Liver (tissue), 9 donors: ENCODE measurements around the gene ZNF219. TPM values are rescaled to one million over a fixed set of nuclear protein-coding genes. Genes with fewer than 3 reads are reported as not detected.

Experiments
- DNase-seq: peaks from one replicate; pipeline ENCODE4 v3.0.0-alpha.2; 2017; ENCODE audit warnings: low spot score
- H3K27ac ChIP-seq, 2 donors: one replicate each; pipeline ENCODE4 v1.7.0; 2013; ENCODE audit warnings: inconsistent platforms in 2 of 2, low read length in 2 of 2, control low read depth in 1 of 2, low read depth in 1 of 2, mild to moderate bottlenecking in 1 of 2
- H3K27me3 ChIP-seq, 4 donors: one replicate each; pipeline versions ENCODE4 v1.6.1 to v1.7.0; 2013; ENCODE audit warnings: low read length in 3 of 4, inconsistent platforms in 1 of 4, mild to moderate bottlenecking in 1 of 4, moderate library complexity in 1 of 4; ENCODE audit not compliant: control insufficient read depth in 4 of 4, insufficient read depth in 4 of 4
- H3K36me3 ChIP-seq, 4 donors: one replicate each; pipeline versions ENCODE4 v1.6.1 to v1.7.0; 2013; ENCODE audit warnings: low read length in 3 of 4, mild to moderate bottlenecking in 3 of 4, low read depth in 1 of 4, moderate library complexity in 1 of 4; ENCODE audit not compliant: control insufficient read depth in 4 of 4, insufficient read depth in 3 of 4
- H3K4me1 ChIP-seq, 4 donors: one replicate each; pipeline versions ENCODE4 v1.6.1 to v1.7.0; 2013; ENCODE audit warnings: low read length in 3 of 4, mild to moderate bottlenecking in 3 of 4, moderate library complexity in 1 of 4; ENCODE audit not compliant: control insufficient read depth in 4 of 4, insufficient read depth in 4 of 4
- H3K4me3 ChIP-seq, 3 donors: one replicate each; pipeline versions ENCODE4 v1.6.1 to v1.7.0; 2013; ENCODE audit warnings: low read length in 3 of 3, control low read depth in 1 of 3, low read depth in 1 of 3, mild to moderate bottlenecking in 1 of 3
- H3K9ac ChIP-seq, 2 donors: one replicate each; pipeline ENCODE4 v1.7.0; 2013; ENCODE audit warnings: low read length in 2 of 2, mild to moderate bottlenecking in 2 of 2, moderate library complexity in 2 of 2, control low read depth in 1 of 2, low read depth in 1 of 2
- H3K9me3 ChIP-seq, 4 donors: one replicate each; pipeline versions ENCODE4 v1.6.1 to v1.7.0; 2013; ENCODE audit warnings: low read length in 3 of 4; ENCODE audit not compliant: control insufficient read depth in 4 of 4
- FOXA1 ChIP-seq: IDR thresholded peaks from 2 replicates; pipeline ENCODE4 v1.6.1; 2016; ENCODE audit warnings: antibody characterized with exemption
- FOXA2 ChIP-seq: IDR thresholded peaks from 2 replicates; pipeline ENCODE4 v1.6.1; 2016; ENCODE audit warnings: antibody characterized with exemption
- HNF4G ChIP-seq: IDR thresholded peaks from 2 replicates; pipeline ENCODE4 v1.6.1; 2016; ENCODE audit warnings: antibody characterized with exemption
- JUND ChIP-seq, 2 donors: IDR thresholded peaks; 2 replicates each; pipeline ENCODE4 v1.6.1; 2016; ENCODE audit warnings: antibody characterized with exemption in 2 of 2
- SP1 ChIP-seq: IDR thresholded peaks from 2 replicates; pipeline ENCODE4 v1.6.1; 2018; ENCODE audit warnings: antibody characterized with exemption, mild to moderate bottlenecking
- TAF1 ChIP-seq: conservative IDR thresholded peaks from 2 replicates; pipeline ENCODE4 v1.6.1; 2016; ENCODE audit warnings: antibody characterized with exemption, mild to moderate bottlenecking
- YY1 ChIP-seq: IDR thresholded peaks from 2 replicates; pipeline ENCODE4 v1.6.1; 2016; ENCODE audit warnings: antibody characterized with exemption, mild to moderate bottlenecking
- WGBS: extraction: QIAGEN DNeasy Blood & Tissue Kit; methylation state at CpG from one replicate; pipeline ENCODE4 v1.1.7; 2013; 5-methylcytosine and 5-hydroxymethylcytosine counted together
- polyA plus RNA-seq, 2 donors: library from polyadenylated mRNA; stranded (reverse) in 1 of 2; unstranded in 1 of 2; fragments of 200-250 nt in 1 of 2; fragments of >200 nt in 1 of 2; fragmentation: Nextera tagmentation in 1 of 2; extraction: Ambion mirVana in 1 of 2; gene quantifications; one replicate each; pipeline versions ENCODE4 v1.2.1 to v1.2.3, GENCODE V29; 2013 to 2015
- total RNA-seq, 2 donors: library from RNA; depleted of rRNA; stranded (reverse); fragments of >200 nt; gene quantifications; one replicate each; pipeline ENCODE4 v1.2.3, GENCODE V29; 2014
- TF ChIP-seq, protein P1 (sequence below): fragments of 150-350 bp; IDR thresholded peaks from 2 replicates; pipeline ENCODE4 v1.5.1; 2017; ENCODE audit warnings: improper control_type of control experiment, low read depth, low read length; ENCODE audit not compliant: missing input control
- TF ChIP-seq, protein P2 (sequence below): IDR thresholded peaks from 2 replicates; pipeline ENCODE4 v1.6.1; 2016; ENCODE audit warnings: antibody characterized with exemption
- TF ChIP-seq, protein P3 (sequence below): IDR thresholded peaks from 2 replicates; pipeline ENCODE4 v1.6.1; 2016; ENCODE audit warnings: antibody characterized with exemption
- TF ChIP-seq, protein P4 (sequence below): IDR thresholded peaks from 2 replicates; pipeline ENCODE4 v1.6.1; 2016; ENCODE audit warnings: antibody characterized with exemption, mild to moderate bottlenecking
- donor health status: healthy.
- donor health status: healthy.
- donor health status: healthy.
- donor health status: healthy.
- donor health status: healthy.

Gene ZNF219
- total and polyA plus RNA-seq, 4 donors: 1.3 to 10.5 (median 5.5) TPM

DNA sequence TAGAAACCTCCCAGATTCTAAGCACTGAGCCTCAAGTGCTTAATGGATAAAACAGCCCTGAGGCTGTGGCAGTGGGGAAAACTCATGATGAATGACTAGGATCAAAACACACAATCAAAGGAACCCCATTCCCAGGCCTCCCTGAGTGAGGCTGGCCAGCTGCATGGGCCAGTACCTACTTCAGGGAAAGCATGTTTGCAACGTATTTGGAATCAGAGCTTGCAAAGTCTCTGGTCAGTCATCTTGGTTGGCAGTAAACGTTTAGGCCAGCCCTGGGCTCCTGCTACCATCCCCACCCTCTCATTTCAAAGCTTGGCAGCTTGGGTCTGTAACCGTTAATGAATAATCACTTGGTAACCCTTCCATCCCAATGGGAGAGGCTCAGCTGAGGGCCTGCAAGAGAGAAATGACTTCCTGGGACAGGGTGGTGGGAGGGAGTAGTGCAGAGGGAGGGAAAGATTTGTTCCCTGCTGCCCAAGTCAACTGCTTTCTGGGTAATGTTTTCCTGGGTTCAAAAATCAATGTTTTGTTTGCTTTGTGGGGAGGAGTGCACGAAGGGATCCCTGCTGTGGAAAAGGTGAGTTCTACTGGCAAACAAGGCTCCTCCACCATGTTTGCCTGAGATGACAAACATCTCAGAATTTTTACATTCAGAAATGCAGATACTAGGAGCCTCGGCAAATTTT, 42.9 kb downstream of the ZNF219 start (continued):
- TF ChIP-seq, protein P1, sequence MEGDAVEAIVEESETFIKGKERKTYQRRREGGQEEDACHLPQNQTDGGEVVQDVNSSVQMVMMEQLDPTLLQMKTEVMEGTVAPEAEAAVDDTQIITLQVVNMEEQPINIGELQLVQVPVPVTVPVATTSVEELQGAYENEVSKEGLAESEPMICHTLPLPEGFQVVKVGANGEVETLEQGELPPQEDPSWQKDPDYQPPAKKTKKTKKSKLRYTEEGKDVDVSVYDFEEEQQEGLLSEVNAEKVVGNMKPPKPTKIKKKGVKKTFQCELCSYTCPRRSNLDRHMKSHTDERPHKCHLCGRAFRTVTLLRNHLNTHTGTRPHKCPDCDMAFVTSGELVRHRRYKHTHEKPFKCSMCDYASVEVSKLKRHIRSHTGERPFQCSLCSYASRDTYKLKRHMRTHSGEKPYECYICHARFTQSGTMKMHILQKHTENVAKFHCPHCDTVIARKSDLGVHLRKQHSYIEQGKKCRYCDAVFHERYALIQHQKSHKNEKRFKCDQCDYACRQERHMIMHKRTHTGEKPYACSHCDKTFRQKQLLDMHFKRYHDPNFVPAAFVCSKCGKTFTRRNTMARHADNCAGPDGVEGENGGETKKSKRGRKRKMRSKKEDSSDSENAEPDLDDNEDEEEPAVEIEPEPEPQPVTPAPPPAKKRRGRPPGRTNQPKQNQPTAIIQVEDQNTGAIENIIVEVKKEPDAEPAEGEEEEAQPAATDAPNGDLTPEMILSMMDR: peak; percentile 34
- TF ChIP-seq, protein P2, sequence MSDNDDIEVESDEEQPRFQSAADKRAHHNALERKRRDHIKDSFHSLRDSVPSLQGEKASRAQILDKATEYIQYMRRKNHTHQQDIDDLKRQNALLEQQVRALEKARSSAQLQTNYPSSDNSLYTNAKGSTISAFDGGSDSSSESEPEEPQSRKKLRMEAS: peak; percentile 99
- TF ChIP-seq HNF4G (peak; percentile 63), JUND (IDR thresholded peaks at IDR 0.05) (peak; percentile 86 to 97), SP1 (peak; percentile 97), FOXA2 (peak; percentile 81), FOXA1 (peak; percentile 70), TAF1 (peak; percentile 73)
- TF ChIP-seq, protein P3, sequence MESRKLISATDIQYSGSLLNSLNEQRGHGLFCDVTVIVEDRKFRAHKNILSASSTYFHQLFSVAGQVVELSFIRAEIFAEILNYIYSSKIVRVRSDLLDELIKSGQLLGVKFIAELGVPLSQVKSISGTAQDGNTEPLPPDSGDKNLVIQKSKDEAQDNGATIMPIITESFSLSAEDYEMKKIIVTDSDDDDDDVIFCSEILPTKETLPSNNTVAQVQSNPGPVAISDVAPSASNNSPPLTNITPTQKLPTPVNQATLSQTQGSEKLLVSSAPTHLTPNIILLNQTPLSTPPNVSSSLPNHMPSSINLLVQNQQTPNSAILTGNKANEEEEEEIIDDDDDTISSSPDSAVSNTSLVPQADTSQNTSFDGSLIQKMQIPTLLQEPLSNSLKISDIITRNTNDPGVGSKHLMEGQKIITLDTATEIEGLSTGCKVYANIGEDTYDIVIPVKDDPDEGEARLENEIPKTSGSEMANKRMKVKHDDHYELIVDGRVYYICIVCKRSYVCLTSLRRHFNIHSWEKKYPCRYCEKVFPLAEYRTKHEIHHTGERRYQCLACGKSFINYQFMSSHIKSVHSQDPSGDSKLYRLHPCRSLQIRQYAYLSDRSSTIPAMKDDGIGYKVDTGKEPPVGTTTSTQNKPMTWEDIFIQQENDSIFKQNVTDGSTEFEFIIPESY: peak; percentile 83

DNA sequence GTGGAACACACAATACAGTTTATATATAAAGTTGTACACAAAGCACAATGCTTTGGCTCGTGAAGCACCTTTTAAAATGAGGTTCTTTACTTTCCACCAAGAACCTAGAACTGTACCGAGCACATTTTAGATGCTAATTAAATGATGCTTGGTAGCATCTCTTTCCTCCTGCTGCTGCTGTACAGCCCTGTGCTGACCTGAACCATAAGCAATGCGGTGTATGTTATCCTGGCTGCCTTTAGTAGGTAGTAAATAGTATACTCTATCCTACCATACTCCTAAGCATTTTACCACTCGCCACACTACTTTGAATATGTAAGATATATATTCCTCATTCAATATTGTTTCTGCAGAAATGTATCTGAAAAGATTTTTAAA, 43.7 kb downstream of the ZNF219 start:
- H3K27me3 ChIP-seq: no peaks in the 10 kb centered on the region
- peaks cover 18 to 52% (median 37%) of the 10 kb centered on the region in 4 donors for H3K4me1 ChIP-seq
- TF ChIP-seq, protein P4, sequence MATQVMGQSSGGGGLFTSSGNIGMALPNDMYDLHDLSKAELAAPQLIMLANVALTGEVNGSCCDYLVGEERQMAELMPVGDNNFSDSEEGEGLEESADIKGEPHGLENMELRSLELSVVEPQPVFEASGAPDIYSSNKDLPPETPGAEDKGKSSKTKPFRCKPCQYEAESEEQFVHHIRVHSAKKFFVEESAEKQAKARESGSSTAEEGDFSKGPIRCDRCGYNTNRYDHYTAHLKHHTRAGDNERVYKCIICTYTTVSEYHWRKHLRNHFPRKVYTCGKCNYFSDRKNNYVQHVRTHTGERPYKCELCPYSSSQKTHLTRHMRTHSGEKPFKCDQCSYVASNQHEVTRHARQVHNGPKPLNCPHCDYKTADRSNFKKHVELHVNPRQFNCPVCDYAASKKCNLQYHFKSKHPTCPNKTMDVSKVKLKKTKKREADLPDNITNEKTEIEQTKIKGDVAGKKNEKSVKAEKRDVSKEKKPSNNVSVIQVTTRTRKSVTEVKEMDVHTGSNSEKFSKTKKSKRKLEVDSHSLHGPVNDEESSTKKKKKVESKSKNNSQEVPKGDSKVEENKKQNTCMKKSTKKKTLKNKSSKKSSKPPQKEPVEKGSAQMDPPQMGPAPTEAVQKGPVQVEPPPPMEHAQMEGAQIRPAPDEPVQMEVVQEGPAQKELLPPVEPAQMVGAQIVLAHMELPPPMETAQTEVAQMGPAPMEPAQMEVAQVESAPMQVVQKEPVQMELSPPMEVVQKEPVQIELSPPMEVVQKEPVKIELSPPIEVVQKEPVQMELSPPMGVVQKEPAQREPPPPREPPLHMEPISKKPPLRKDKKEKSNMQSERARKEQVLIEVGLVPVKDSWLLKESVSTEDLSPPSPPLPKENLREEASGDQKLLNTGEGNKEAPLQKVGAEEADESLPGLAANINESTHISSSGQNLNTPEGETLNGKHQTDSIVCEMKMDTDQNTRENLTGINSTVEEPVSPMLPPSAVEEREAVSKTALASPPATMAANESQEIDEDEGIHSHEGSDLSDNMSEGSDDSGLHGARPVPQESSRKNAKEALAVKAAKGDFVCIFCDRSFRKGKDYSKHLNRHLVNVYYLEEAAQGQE: no peak
- peak; percentile 40 for TF ChIP-seq SP1
- TF ChIP-seq YY1: no peak
- TF ChIP-seq FOXA1: no peak
- TF ChIP-seq JUND (IDR thresholded peaks at IDR 0.05): no peak
- no peak for TF ChIP-seq TAF1
- H3K9ac ChIP-seq: peak overlapping the region in 1 of 2 donors; percentile 55
- WGBS: 31% methylated on average over 4 of the region's 4 CpGs
- peak overlapping the region; percentile 72 to 84 for H3K27ac ChIP-seq
- H3K9me3 ChIP-seq: no peaks in the 10 kb centered on the region
- H3K36me3 ChIP-seq: no peaks in the 10 kb centered on the region
- DNase-seq: no peak
- H3K4me3 ChIP-seq: peak overlapping the region in 1 of 3 donors; percentile 28
